T-helper 17 cell (primary cell): ENCODE data around the gene RRAGC. TPM values are rescaled to one million over a fixed set of nuclear protein-coding genes. Genes with fewer than 3 reads are reported as not detected.

Experiments
- ATAC-seq: fragments of 150-1000 bp; cut with Tn5 transposase; 2 replicates; pipeline ENCODE4 v1.10.0; 2021; ENCODE audit warnings: mild to moderate bottlenecking, moderate library complexity
- DNase-seq, 3 donors: peaks; one replicate each; pipeline versions ENCODE4 v3.0.0 to v3.0.0-alpha.2; 2020 to 2021
- H3K9me3 ChIP-seq: one replicate; pipeline ENCODE4 v1.7.0; 2013; ENCODE audit warnings: low read length, mild to moderate bottlenecking; ENCODE audit not compliant: control insufficient read depth, poor library complexity, severe bottlenecking
- H3K27ac Mint-ChIP-seq: one replicate; pipeline ENCODE4 v1.8.0; 2022; ENCODE audit warnings: mild to moderate bottlenecking, moderate library complexity, mixed read lengths
- H3K27me3 Mint-ChIP-seq: one replicate; pipeline ENCODE4 v1.8.0; 2022; ENCODE audit warnings: mixed read lengths
- H3K36me3 Mint-ChIP-seq: one replicate; pipeline ENCODE4 v1.8.0; 2022; ENCODE audit warnings: low read depth, mixed read lengths
- H3K4me1 Mint-ChIP-seq: one replicate; pipeline ENCODE4 v1.8.0; 2022; ENCODE audit warnings: mild to moderate bottlenecking, mixed read lengths
- H3K4me3 Mint-ChIP-seq: one replicate; pipeline ENCODE4 v1.8.0; 2022; ENCODE audit warnings: mild to moderate bottlenecking, moderate library complexity, mixed read lengths
- total RNA-seq, 4 donors: library from RNA in 2 of 4; stranded (reverse) in 2 of 4; gene quantifications; one replicate each; pipeline ENCODE4 v1.2.3 and lab custom pipeline; 2022 to 2026

The RRAGC gene
- total RNA-seq, 2 donors from 2014 or later = 15.8 to 16.9 TPM

GRCh38 chr1:38800720-38801671 is 58.6 kb downstream of the RRAGC start:
- Mint-ChIP-seq H3K4me3 (no peak overlapping the region), H3K27me3 (peaks cover 39% of the 10 kb centered on the region)

GRCh38 chr1:38793299-38793698 is 66.3 kb downstream of the RRAGC start:
- peaks cover 50% of the 10 kb centered on the region for H3K27me3 Mint-ChIP-seq
- no peak overlapping the region for H3K4me3 Mint-ChIP-seq
- DNase-seq (no peak), ATAC-seq (no peak)
- H3K4me1 Mint-ChIP-seq = no peaks in the 10 kb centered on the region
- H3K36me3 Mint-ChIP-seq = no peaks in the 10 kb centered on the region
- H3K9me3 ChIP-seq = peaks cover 2% of the 10 kb centered on the region
- no peak overlapping the region for H3K27ac Mint-ChIP-seq

More at GRCh38 chr1:38800720-38801671, 58.6 kb downstream of the RRAGC start:
- Mint-ChIP-seq H3K27ac (no peak overlapping the region), H3K4me1 (peaks cover 6% of the 10 kb centered on the region), H3K36me3 (no peaks in the 10 kb centered on the region)
- ATAC-seq (no peak), DNase-seq (no peak)
- no peaks in the 10 kb centered on the region for H3K9me3 ChIP-seq

- H3K27me3 Mint-ChIP-seq = peaks cover 62% of the 10 kb centered on the region
- DNase-seq = no peak
These were observed 67.7 kb downstream of the RRAGC start for GRCh38 chr1:38791892-38792291.

GRCh38 chr1:38791164-38791515 is 68.4 kb downstream of the RRAGC start:
- DNase-seq (no peak), ATAC-seq (no peak)
- Mint-ChIP-seq H3K4me3 (no peak overlapping the region), H3K27me3 (peaks cover 69% of the 10 kb centered on the region), H3K36me3 (no peaks in the 10 kb centered on the region), H3K4me1 (no peaks in the 10 kb centered on the region), H3K27ac (no peak overlapping the region)
- peaks cover 2% of the 10 kb centered on the region for H3K9me3 ChIP-seq

More at GRCh38 chr1:38791892-38792291, 67.7 kb downstream of the RRAGC start:
- Mint-ChIP-seq H3K4me3 (no peak overlapping the region), H3K4me1 (no peaks in the 10 kb centered on the region), H3K27ac (no peak overlapping the region), H3K36me3 (no peaks in the 10 kb centered on the region)
- H3K9me3 ChIP-seq = peaks cover 2% of the 10 kb centered on the region
- ATAC-seq = no peak

- H3K9me3 ChIP-seq = peaks cover 2% of the 10 kb centered on the region
- Mint-ChIP-seq H3K27ac (no peak overlapping the region), H3K36me3 (no peaks in the 10 kb centered on the region), H3K4me1 (no peaks in the 10 kb centered on the region), H3K4me3 (no peak overlapping the region), H3K27me3 (peaks cover 74% of the 10 kb centered on the region)
- DNase-seq = no peak
- ATAC-seq = no peak
These were observed 69.0 kb downstream of the RRAGC start for GRCh38 chr1:38790422-38791163.

GRCh38 chr1:38789498-38790169 is 69.9 kb downstream of the RRAGC start:
- no peaks in the 10 kb centered on the region for H3K36me3 Mint-ChIP-seq
- peaks cover 79% of the 10 kb centered on the region for H3K27me3 Mint-ChIP-seq
- DNase-seq = no peak
- no peak for ATAC-seq
- no peak overlapping the region for H3K4me3 Mint-ChIP-seq
- H3K4me1 Mint-ChIP-seq = no peaks in the 10 kb centered on the region
- peaks cover 2% of the 10 kb centered on the region for H3K9me3 ChIP-seq
- no peak overlapping the region for H3K27ac Mint-ChIP-seq

GRCh38 chr1:38788341-38789336 is 70.9 kb downstream of the RRAGC start:
- Mint-ChIP-seq H3K36me3 (no peaks in the 10 kb centered on the region), H3K4me3 (no peak overlapping the region), H3K27ac (no peak overlapping the region), H3K27me3 (peaks cover 81% of the 10 kb centered on the region), H3K4me1 (no peaks in the 10 kb centered on the region)
- DNase-seq (no peak), ATAC-seq (no peak)
- peaks cover 2% of the 10 kb centered on the region for H3K9me3 ChIP-seq

Other genes with a start within 250 kb of the RRAGC start
- gene MYCBP, start 13.6 kb upstream of the RRAGC start, total RNA-seq = 1 to 10 TPM; 4.9 to 9.8 TPM
- not detected for gene GJA9, start 21.8 kb upstream of the RRAGC start, total RNA-seq
- gene RHBDL2, start 82.1 kb upstream of the RRAGC start, total RNA-seq = not detected
- 10 to 100 TPM; 74.2 to 82.1 TPM for gene AKIRIN1, start 131.5 kb upstream of the RRAGC start, total RNA-seq
- 10 to 100 TPM; 86.6 to 94.0 TPM for gene NDUFS5, start 166.6 kb upstream of the RRAGC start, total RNA-seq